ENCODE measurements around the gene PPARG.

GRCh38 chr3:12321015-12321414, 32.1 kb downstream of the PPARG start:
- TF ChIP-seq CTCF (IDR thresholded peaks at IDR 0.05): no peak
- no peak for TF ChIP-seq POLR2A (IDR thresholded peaks at IDR 0.05)

All from body of pancreas (tissue), 4 donors.